ENCODE results near the gene ZCCHC24.

Gene ZCCHC24

DNA sequence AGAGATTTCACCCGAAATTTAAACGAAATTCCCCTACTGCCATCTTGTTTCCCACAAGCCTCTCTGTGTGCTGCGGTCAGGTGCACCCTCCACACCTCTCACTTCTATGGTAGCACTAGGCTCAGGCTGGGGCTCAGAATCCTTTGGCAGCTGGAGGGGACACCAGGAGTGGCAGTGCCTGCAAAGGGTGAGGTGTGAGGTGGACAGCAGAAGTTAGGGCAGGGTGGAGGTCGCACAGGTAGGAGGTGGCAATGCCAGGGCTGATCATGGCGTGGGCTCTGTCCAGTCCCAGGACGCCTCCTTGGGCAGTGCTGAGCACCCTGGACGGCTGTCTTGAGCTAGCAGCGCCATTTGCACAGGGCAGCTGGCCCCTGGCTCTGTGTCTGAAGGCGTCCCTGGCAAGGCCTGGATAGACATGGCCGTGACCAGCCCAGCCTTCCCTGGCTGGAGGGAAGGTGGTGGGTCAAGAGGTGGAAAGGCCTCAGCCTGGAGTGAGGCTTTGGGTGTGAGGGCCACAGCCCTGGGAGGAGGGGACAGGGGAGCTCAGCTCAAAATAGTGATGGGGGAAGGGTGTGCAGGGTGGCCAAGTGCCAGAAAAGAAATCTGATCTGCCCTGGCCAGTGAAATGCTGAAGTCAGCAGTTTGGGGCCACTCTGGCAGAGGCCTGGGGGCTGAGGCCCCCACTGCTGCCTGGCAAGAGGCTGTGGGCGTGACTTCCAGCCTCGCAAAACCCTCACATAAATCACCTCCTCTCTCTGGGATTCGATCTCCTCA lies 40.0 kb downstream of the ZCCHC24 start:
- H3K4me3 ChIP-seq (ENCODE audit: low read depth, low read length) = no peak overlapping the region
- TF ChIP-seq, protein P1, sequence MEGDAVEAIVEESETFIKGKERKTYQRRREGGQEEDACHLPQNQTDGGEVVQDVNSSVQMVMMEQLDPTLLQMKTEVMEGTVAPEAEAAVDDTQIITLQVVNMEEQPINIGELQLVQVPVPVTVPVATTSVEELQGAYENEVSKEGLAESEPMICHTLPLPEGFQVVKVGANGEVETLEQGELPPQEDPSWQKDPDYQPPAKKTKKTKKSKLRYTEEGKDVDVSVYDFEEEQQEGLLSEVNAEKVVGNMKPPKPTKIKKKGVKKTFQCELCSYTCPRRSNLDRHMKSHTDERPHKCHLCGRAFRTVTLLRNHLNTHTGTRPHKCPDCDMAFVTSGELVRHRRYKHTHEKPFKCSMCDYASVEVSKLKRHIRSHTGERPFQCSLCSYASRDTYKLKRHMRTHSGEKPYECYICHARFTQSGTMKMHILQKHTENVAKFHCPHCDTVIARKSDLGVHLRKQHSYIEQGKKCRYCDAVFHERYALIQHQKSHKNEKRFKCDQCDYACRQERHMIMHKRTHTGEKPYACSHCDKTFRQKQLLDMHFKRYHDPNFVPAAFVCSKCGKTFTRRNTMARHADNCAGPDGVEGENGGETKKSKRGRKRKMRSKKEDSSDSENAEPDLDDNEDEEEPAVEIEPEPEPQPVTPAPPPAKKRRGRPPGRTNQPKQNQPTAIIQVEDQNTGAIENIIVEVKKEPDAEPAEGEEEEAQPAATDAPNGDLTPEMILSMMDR (IDR thresholded peaks at IDR 0.05; ENCODE audit: low read depth, low read length) = no peak

DNA sequence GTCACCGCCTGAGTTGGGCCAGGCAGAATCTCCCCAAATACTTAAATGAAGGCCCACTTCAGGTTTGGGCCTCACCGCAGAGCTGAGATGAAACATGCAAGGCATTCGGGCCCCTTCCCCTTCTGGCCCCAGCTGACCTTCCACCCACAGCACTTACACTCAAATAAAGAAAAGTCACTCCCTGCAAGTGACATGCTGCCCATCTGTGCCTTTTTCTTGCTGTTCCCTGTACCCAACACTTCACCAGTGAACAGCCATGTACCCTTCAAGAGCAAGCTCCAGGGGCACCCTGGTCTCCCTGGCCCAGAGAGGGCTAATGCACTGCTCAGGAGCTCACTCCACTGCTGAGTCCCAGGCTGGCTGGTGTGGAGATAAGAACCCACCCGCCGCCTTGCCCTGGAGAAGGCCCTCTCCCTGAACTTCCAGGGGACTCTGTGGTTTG lies 40.7 kb downstream of the ZCCHC24 start:
- no peak overlapping the region for H3K4me3 ChIP-seq (ENCODE audit: low read depth, low read length)
- TF ChIP-seq, protein P1 (IDR thresholded peaks at IDR 0.05; ENCODE audit: low read depth, low read length) = no peak

DNA sequence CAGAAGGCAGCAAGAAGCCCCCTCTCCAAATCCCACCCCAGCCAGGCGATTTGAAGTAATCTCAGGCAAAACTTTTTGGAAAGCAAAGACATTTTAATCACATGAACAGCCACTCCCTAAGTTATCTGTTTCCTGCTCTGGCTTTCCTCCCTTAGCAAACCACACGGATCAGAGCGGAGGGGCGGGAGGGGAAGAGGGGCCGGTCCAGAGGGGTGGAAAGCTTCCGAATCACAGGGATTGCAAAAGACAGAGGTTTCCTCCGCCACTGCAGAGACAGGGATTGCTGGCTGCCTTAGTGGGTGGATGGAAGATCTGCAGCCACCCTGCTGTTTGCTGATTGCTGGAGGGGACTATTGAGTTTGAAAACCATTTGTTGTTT lies 41.2 kb downstream of the ZCCHC24 start:
- TF ChIP-seq, protein P1 (IDR thresholded peaks at IDR 0.05; ENCODE audit: low read depth, low read length) = no peak
- H3K4me3 ChIP-seq (ENCODE audit: low read depth, low read length) = no peak overlapping the region

DNA sequence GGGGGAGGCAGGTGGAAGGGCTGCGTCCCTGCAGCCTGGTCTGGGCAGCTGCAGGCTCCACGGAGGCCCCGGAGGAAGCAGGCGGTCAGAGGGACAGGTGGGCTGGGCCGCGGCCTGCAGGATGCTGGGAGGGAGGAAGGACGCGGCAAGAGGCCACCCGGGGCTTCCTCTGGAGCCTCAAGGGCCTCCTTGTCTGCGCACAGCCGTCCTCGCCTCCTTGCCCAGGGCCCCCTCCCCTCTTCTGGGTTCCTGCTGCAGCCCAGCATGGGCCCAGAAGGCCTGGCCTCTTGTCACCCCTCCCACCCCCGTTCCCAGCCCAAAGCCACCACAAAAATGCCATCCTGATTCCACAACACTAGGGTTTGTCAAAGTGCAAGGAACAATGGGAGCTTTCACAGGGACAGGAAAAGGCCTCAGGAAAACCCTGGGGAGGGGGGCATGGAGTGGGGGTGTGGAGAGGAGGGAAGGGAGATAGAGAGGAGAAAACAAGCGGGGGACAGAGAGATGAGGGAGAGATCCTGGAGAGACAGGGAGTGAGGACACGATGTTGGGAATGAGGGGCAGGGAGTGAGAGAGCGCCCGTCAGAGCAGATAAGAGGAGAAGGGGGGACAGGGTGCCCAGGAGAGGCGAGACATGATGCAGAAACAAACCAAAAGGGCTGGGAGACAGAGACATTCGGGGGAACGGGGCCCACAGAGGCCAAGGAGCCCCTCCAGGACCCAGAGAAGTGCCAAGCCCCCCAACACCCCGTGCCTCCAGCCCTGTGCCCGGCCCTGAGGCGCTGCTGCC lies 41.8 kb downstream of the ZCCHC24 start:
- H3K4me3 ChIP-seq (ENCODE audit: low read depth, low read length) = no peak overlapping the region

DNA sequence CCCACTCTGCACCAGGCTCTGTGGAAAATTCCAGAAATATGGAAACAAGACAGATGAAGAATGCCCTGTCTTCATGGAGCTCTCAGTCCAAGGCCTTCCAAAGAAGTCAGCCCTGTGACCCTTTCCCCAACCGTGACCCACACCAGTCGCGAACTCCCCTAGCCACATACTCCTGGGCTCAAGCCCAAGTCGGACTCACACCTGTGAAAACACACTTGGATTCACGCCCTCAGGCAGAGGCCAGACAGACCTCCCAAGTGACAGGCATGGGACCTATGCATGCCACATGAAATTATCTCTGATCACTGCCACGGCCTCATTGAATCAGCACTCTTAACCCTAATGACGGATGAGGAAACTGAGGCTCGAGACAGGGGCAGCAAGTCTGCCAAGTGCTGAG lies 42.5 kb downstream of the ZCCHC24 start:
- no peak overlapping the region for H3K4me3 ChIP-seq (ENCODE audit: low read depth, low read length)
- TF ChIP-seq, protein P1 (IDR thresholded peaks at IDR 0.05; ENCODE audit: low read depth, low read length) = no peak

More for the DNA sequence above, 41.8 kb downstream of the ZCCHC24 start:
- TF ChIP-seq, protein P1 (IDR thresholded peaks at IDR 0.05; ENCODE audit: low read depth, low read length) = no peak

DNA sequence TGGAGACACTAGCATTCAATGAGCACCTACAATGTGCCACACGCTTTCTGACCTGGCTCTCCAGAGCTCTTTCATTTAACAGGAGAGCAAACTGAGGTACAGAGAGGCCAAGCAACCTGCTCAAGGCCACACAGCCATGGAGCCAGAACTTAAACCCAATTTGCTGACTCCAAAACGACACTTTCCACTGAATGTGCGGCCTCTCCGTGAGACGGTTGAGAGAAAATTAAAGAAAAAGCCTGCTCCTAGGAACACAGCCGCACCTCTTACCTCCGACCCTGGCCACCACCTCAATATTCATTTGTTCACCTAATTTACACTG lies 42.8 kb downstream of the ZCCHC24 start:
- no peak overlapping the region for H3K4me3 ChIP-seq (ENCODE audit: low read depth, low read length)

More for the DNA sequence above, 42.8 kb downstream of the ZCCHC24 start:
- TF ChIP-seq, protein P1 (IDR thresholded peaks at IDR 0.05; ENCODE audit: low read depth, low read length) = no peak

Measured in WI38 (cell line).